ENCODE data around the gene FRRS1L. TPM values are rescaled to one million over a fixed set of nuclear protein-coding genes. Genes with fewer than 3 reads are reported as not detected.

Gene FRRS1L
- total RNA-seq (2014; rRNA removed; shearing (Covaris generic)): not detected in 2 replicates

GRCh38 chr9:109166771-109167601 lies at the start of gene FRRS1L:
Gene FRRS1L, minus strand, starts transcription at chr9:109167249. Its CDS starts 111 bp downstream, at chr9:109167138.
- no peak for DNase-seq (ENCODE audit: low read depth in 1 of 2, low spot score in 2 of 2)
- Histone ChIP-seq H3K27me3 (replicated peaks) (peaks cover 21% of the 10 kb centered on the region), H3K4me3 (no peak within 1 kb of the TSS), H3K9me3 (replicated peaks) (no peaks in the 10 kb centered on the region), H3K27ac (no peak within 1 kb of the TSS), H3K36me3 (no peaks in the 10 kb centered on the region), H3K4me1 (replicated peaks) (no peaks in the 10 kb centered on the region)

GRCh38 chr9:109214414-109214813 lies 47.4 kb upstream of the FRRS1L start:
- no peaks in the 10 kb centered on the region; the same call in 1 of the 2 replicates for H3K27me3 ChIP-seq (replicated peaks)

GRCh38 chr9:109213285-109214121 lies 46.5 kb upstream of the FRRS1L start:
- no peaks in the 10 kb centered on the region for H3K4me1 ChIP-seq (replicated peaks)
- H3K4me3 ChIP-seq: no peak overlapping the region
- H3K27me3 ChIP-seq (replicated peaks): no peaks in the 10 kb centered on the region; the same call in 1 of the 2 replicates

More at GRCh38 chr9:109214414-109214813, 47.4 kb upstream of the FRRS1L start:
- Histone ChIP-seq H3K4me3 (no peak overlapping the region), H3K9me3 (replicated peaks) (no peaks in the 10 kb centered on the region), H3K27ac (no peak overlapping the region), H3K4me1 (replicated peaks) (no peaks in the 10 kb centered on the region), H3K36me3 (no peaks in the 10 kb centered on the region)
- DNase-seq (ENCODE audit: low read depth in 1 of 2, low spot score in 2 of 2): no peak

GRCh38 chr9:109212768-109213167 lies 45.7 kb upstream of the FRRS1L start:
- DNase-seq (ENCODE audit: low read depth in 1 of 2, low spot score in 2 of 2): no peak
- no peak overlapping the region for H3K27ac ChIP-seq
- no peaks in the 10 kb centered on the region; the same call in 1 of the 2 replicates for H3K27me3 ChIP-seq (replicated peaks)
- H3K4me3 ChIP-seq: no peak overlapping the region
- H3K36me3 ChIP-seq: no peaks in the 10 kb centered on the region
- H3K9me3 ChIP-seq (replicated peaks): no peaks in the 10 kb centered on the region
- no peaks in the 10 kb centered on the region for H3K4me1 ChIP-seq (replicated peaks)

More at GRCh38 chr9:109213285-109214121, 46.5 kb upstream of the FRRS1L start:
- no peaks in the 10 kb centered on the region for H3K9me3 ChIP-seq (replicated peaks)
- no peaks in the 10 kb centered on the region for H3K36me3 ChIP-seq
- no peak overlapping the region for H3K27ac ChIP-seq
- DNase-seq (ENCODE audit: low read depth in 1 of 2, low spot score in 2 of 2): no peak

GRCh38 chr9:109206670-109207069 lies 39.6 kb upstream of the FRRS1L start:
- Histone ChIP-seq H3K9me3 (replicated peaks) (no peaks in the 10 kb centered on the region), H3K4me3 (no peak overlapping the region), H3K36me3 (no peaks in the 10 kb centered on the region), H3K4me1 (replicated peaks) (no peaks in the 10 kb centered on the region), H3K27me3 (replicated peaks) (no peaks in the 10 kb centered on the region; the same call in 1 of the 2 replicates), H3K27ac (no peak overlapping the region)
- no peak for DNase-seq (ENCODE audit: low read depth in 1 of 2, low spot score in 2 of 2)

GRCh38 chr9:109205526-109205925 lies 38.5 kb upstream of the FRRS1L start:
- Histone ChIP-seq H3K36me3 (no peaks in the 10 kb centered on the region), H3K4me1 (replicated peaks) (no peaks in the 10 kb centered on the region), H3K27ac (no peak overlapping the region), H3K9me3 (replicated peaks) (no peaks in the 10 kb centered on the region), H3K4me3 (no peak overlapping the region), H3K27me3 (replicated peaks) (no peaks in the 10 kb centered on the region; the same call in 1 of the 2 replicates)
- DNase-seq (ENCODE audit: low read depth in 1 of 2, low spot score in 2 of 2): no peak

GRCh38 chr9:109203761-109204360 lies 36.8 kb upstream of the FRRS1L start:
- Histone ChIP-seq H3K9me3 (replicated peaks) (no peaks in the 10 kb centered on the region), H3K36me3 (no peaks in the 10 kb centered on the region), H3K4me3 (no peak overlapping the region), H3K27me3 (replicated peaks) (no peaks in the 10 kb centered on the region), H3K4me1 (replicated peaks) (no peaks in the 10 kb centered on the region), H3K27ac (no peak overlapping the region)
- DNase-seq (ENCODE audit: low read depth in 1 of 2, low spot score in 2 of 2): no peak

- Histone ChIP-seq H3K27me3 (replicated peaks) (no peaks in the 10 kb centered on the region), H3K36me3 (no peaks in the 10 kb centered on the region), H3K4me1 (replicated peaks) (no peaks in the 10 kb centered on the region), H3K9me3 (replicated peaks) (no peaks in the 10 kb centered on the region), H3K4me3 (no peak overlapping the region), H3K27ac (no peak overlapping the region)
- DNase-seq (ENCODE audit: low read depth in 1 of 2, low spot score in 2 of 2): no peak
These were observed 32.6 kb upstream of the FRRS1L start for GRCh38 chr9:109199676-109200075.

- Histone ChIP-seq H3K4me3 (no peak overlapping the region), H3K27me3 (replicated peaks) (no peaks in the 10 kb centered on the region), H3K27ac (no peak overlapping the region), H3K36me3 (no peaks in the 10 kb centered on the region), H3K4me1 (replicated peaks) (peaks cover 4% of the 10 kb centered on the region; the same call in 1 of the 2 replicates), H3K9me3 (replicated peaks) (no peaks in the 10 kb centered on the region)
- DNase-seq (ENCODE audit: low read depth in 1 of 2, low spot score in 2 of 2): no peak
These were observed 31.8 kb upstream of the FRRS1L start for GRCh38 chr9:109198736-109199382.

- Histone ChIP-seq H3K4me3 (no peak overlapping the region), H3K27me3 (replicated peaks) (no peaks in the 10 kb centered on the region), H3K4me1 (replicated peaks) (peaks cover 4% of the 10 kb centered on the region; the same call in 1 of the 2 replicates), H3K36me3 (no peaks in the 10 kb centered on the region), H3K27ac (no peak overlapping the region), H3K9me3 (replicated peaks) (no peaks in the 10 kb centered on the region)
- DNase-seq (ENCODE audit: low read depth in 1 of 2, low spot score in 2 of 2): no peak
These were observed 27.0 kb upstream of the FRRS1L start for GRCh38 chr9:109193974-109194556.

- H3K9me3 ChIP-seq (replicated peaks): no peaks in the 10 kb centered on the region
- no peak overlapping the region for H3K4me3 ChIP-seq
- DNase-seq (ENCODE audit: low read depth in 1 of 2, low spot score in 2 of 2): peak in 1 of 2 experiments; percentile 46
- H3K27ac ChIP-seq: no peak overlapping the region
- no peaks in the 10 kb centered on the region for H3K27me3 ChIP-seq (replicated peaks)
- H3K36me3 ChIP-seq: no peaks in the 10 kb centered on the region
- peaks cover 4% of the 10 kb centered on the region; the same call in 1 of the 2 replicates for H3K4me1 ChIP-seq (replicated peaks)
These were observed 25.8 kb upstream of the FRRS1L start for GRCh38 chr9:109192732-109193361.

GRCh38 chr9:109191746-109192145 lies 24.7 kb upstream of the FRRS1L start:
- H3K36me3 ChIP-seq: no peaks in the 10 kb centered on the region
- no peaks in the 10 kb centered on the region for H3K27me3 ChIP-seq (replicated peaks)
- no peaks in the 10 kb centered on the region for H3K9me3 ChIP-seq (replicated peaks)
- H3K4me3 ChIP-seq: no peak overlapping the region
- peaks cover 4% of the 10 kb centered on the region; the same call in 1 of the 2 replicates for H3K4me1 ChIP-seq (replicated peaks)
- no peak for DNase-seq (ENCODE audit: low read depth in 1 of 2, low spot score in 2 of 2)
- H3K27ac ChIP-seq: no peak overlapping the region
